IMR-90 (cell line): ENCODE measurements around the gene CD163L1.

ENCODE experiments used
- CEBPB ChIP-seq: IDR thresholded peaks from 2 replicates; pipeline ENCODE4 v1.6.1; 2012; ENCODE audit warnings: low read depth, low read length, improper control_type of control experiment
- MAFK ChIP-seq: IDR thresholded peaks from 2 replicates; pipeline ENCODE4 v1.6.1; 2012; ENCODE audit warnings: low read depth, low read length, improper control_type of control experiment
- MAZ ChIP-seq: IDR thresholded peaks from 2 replicates; pipeline ENCODE4 v1.6.1; 2012; ENCODE audit warnings: low read depth, mild to moderate bottlenecking, low read length, improper control_type of control experiment, moderate library complexity, borderline replicate concordance
- MXI1 ChIP-seq: IDR thresholded peaks from 2 replicates; pipeline ENCODE4 v1.6.1; 2012; ENCODE audit warnings: low read depth, mild to moderate bottlenecking, low read length, moderate library complexity, borderline replicate concordance
- POLR2A ChIP-seq: IDR thresholded peaks from 2 replicates; pipeline ENCODE4 v1.6.1; 2012; ENCODE audit warnings: mild to moderate bottlenecking, low read depth, low read length
- RAD21 ChIP-seq: IDR thresholded peaks from 2 replicates; pipeline ENCODE4 v1.6.1; 2012; ENCODE audit warnings: low read length, improper control_type of control experiment
- RFX5 ChIP-seq: IDR thresholded peaks from 2 replicates; pipeline ENCODE4 v1.8.0; 2012; ENCODE audit warnings: low read depth, mild to moderate bottlenecking, low read length, moderate library complexity
- TF ChIP-seq, protein P1 (sequence below): conservative IDR thresholded peaks from 2 replicates; pipeline ENCODE4 v1.5.1; 2012; ENCODE audit warnings: mild to moderate bottlenecking, low read depth, low read length, improper control_type of control experiment
- TF ChIP-seq, protein P2 (sequence below): fragments of 150-350 bp; IDR thresholded peaks from 2 replicates; pipeline ENCODE4 v1.6.1; 2016; ENCODE audit warnings: low read depth, mild to moderate bottlenecking, low read length, moderate library complexity, borderline replicate concordance

DNA sequence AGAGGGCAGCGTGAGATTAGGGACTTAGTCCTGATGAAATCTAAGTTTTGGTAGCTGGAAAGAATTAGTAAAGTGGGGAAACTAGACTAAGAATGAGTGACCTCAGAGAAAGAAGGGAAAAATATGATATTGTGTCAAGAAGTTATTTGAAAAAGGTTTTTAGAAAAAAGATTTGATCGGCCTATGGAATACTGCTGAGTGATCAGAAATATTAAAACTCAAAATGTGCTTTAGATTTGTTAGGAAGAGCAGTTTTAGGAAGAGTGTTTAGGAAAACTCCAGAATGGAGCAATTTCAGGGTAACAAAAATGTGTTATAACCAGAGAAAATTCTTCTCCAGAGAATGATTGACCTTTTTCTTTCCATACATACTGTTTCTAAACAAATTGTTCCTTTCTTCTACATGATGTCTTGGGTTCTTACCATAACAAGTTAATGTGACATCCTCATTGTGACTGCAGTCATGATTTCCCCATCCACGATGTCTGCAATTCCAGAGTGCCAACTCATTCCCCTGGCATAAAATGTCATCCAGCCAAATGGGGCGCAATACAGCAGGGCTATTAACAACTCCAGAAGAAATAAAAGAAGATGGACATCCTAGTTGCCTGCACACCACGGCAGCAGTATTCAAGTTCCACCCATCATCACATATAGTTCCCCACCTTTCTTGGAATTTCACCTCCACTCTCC, 11.8 kb downstream of the CD163L1 start:
- TF ChIP-seq POLR2A (no peak), RAD21 (no peak), RFX5 (no peak), MAZ (no peak), MAFK (no peak), CEBPB (no peak), MXI1 (no peak)
- TF ChIP-seq, protein P1, sequence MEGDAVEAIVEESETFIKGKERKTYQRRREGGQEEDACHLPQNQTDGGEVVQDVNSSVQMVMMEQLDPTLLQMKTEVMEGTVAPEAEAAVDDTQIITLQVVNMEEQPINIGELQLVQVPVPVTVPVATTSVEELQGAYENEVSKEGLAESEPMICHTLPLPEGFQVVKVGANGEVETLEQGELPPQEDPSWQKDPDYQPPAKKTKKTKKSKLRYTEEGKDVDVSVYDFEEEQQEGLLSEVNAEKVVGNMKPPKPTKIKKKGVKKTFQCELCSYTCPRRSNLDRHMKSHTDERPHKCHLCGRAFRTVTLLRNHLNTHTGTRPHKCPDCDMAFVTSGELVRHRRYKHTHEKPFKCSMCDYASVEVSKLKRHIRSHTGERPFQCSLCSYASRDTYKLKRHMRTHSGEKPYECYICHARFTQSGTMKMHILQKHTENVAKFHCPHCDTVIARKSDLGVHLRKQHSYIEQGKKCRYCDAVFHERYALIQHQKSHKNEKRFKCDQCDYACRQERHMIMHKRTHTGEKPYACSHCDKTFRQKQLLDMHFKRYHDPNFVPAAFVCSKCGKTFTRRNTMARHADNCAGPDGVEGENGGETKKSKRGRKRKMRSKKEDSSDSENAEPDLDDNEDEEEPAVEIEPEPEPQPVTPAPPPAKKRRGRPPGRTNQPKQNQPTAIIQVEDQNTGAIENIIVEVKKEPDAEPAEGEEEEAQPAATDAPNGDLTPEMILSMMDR, result no peak
- TF ChIP-seq, protein P2, sequence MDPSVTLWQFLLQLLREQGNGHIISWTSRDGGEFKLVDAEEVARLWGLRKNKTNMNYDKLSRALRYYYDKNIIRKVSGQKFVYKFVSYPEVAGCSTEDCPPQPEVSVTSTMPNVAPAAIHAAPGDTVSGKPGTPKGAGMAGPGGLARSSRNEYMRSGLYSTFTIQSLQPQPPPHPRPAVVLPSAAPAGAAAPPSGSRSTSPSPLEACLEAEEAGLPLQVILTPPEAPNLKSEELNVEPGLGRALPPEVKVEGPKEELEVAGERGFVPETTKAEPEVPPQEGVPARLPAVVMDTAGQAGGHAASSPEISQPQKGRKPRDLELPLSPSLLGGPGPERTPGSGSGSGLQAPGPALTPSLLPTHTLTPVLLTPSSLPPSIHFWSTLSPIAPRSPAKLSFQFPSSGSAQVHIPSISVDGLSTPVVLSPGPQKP, result no peak
